ELF-1 (cell line): ENCODE data around the gene SLC6A7.

Experiments
- DNase-seq: peaks from one replicate; pipeline ENCODE4 v3.0.0-alpha.2; 2016; ENCODE audit warnings: low read depth, low spot score

The SLC6A7 gene

GRCh38 chr5:150190503-150190979 lies 679 bp downstream of the SLC6A7 start:
- DNase-seq, result no peak

GRCh38 chr5:150190987-150191386 lies 1.1 kb downstream of the SLC6A7 start:
- peak; percentile 33 for DNase-seq

- DNase-seq, result no peak
These were observed 2.6 kb downstream of the SLC6A7 start for GRCh38 chr5:150192462-150192861.

GRCh38 chr5:150195736-150196485 lies 6.0 kb downstream of the SLC6A7 start:
- no peak for DNase-seq

GRCh38 chr5:150196514-150196913 lies 6.7 kb downstream of the SLC6A7 start:
- DNase-seq, result no peak

GRCh38 chr5:150196986-150197385 lies 7.1 kb downstream of the SLC6A7 start:
- no peak for DNase-seq

- DNase-seq, result no peak
These were observed 7.6 kb downstream of the SLC6A7 start for GRCh38 chr5:150197476-150197875.

- DNase-seq, result no peak
These were observed 12.6 kb downstream of the SLC6A7 start for GRCh38 chr5:150202501-150202900.

- DNase-seq, result no peak
These were observed 14.1 kb downstream of the SLC6A7 start for GRCh38 chr5:150203832-150204589.

- DNase-seq, result no peak
These were observed 14.7 kb downstream of the SLC6A7 start for GRCh38 chr5:150204590-150204960.

- DNase-seq, result peak; percentile 31
These were observed 16.4 kb downstream of the SLC6A7 start for GRCh38 chr5:150206098-150206778.

GRCh38 chr5:150206779-150207115 lies 16.9 kb downstream of the SLC6A7 start:
- DNase-seq, result no peak

- DNase-seq, result no peak
These were observed 18.6 kb downstream of the SLC6A7 start for GRCh38 chr5:150208187-150209098.

GRCh38 chr5:150209099-150209635 lies 19.3 kb downstream of the SLC6A7 start:
- DNase-seq, result peak; percentile 51

GRCh38 chr5:150210644-150211043 lies 20.8 kb downstream of the SLC6A7 start:
- DNase-seq, result no peak

GRCh38 chr5:150211156-150212030 lies 21.5 kb downstream of the SLC6A7 start:
- DNase-seq, result peak; percentile 67

- no peak for DNase-seq
These were observed 23.7 kb downstream of the SLC6A7 start for GRCh38 chr5:150213530-150213929.

GRCh38 chr5:150214289-150214688 lies 24.4 kb downstream of the SLC6A7 start:
- no peak for DNase-seq

- DNase-seq, result no peak
These were observed 26.4 kb downstream of the SLC6A7 start for GRCh38 chr5:150215979-150216944.
